ENCODE measurements around the gene FBXO30. TPM values are rescaled to one million over a fixed set of nuclear protein-coding genes. Genes with fewer than 3 reads are reported as not detected.

The FBXO30 gene
- total and polyA plus RNA-seq, 9 of the 15 experiments (the other 6 are each of a cell fraction or from before 2014, with no cell fraction given) = 3.6 to 12.8 (median 7.1) TPM

GRCh38 chr6:145749632-145750031 is 65.0 kb downstream of the FBXO30 start (continued):
- peak; percentile 36; the same call in 1 of the 2 replicates for TF ChIP-seq NR2C1 (IDR thresholded peaks at IDR 0.05)
- no peak for TF ChIP-seq NR2C1 (tag; IDR thresholded peaks at IDR 0.05)
- TF ChIP-seq GATAD2B (IDR thresholded peaks at IDR 0.05; ENCODE audit: borderline replicate concordance) = peak; percentile 27; the same call in 1 of the 2 replicates
- no peak for TF ChIP-seq EZH2 (IDR thresholded peaks at IDR 0.05; ENCODE audit: borderline replicate concordance, low read depth, low read length)
- no peak for TF ChIP-seq ZNF277 (CRISPR knock-in tag; IDR thresholded peaks at IDR 0.05; ENCODE audit: borderline replicate concordance)
- no peak for TF ChIP-seq MECOM (CRISPR knock-in tag; IDR thresholded peaks at IDR 0.05)
- TF ChIP-seq NUFIP1 (IDR thresholded peaks at IDR 0.05; ENCODE audit: partially characterized antibody) = no peak
- TF ChIP-seq CBX1 (IDR thresholded peaks at IDR 0.05; ENCODE audit: low read depth) = no peak
- TF ChIP-seq AFF1 (IDR thresholded peaks at IDR 0.05; ENCODE audit: low read depth in 1 of 2, partially characterized antibody in 2 of 2) = no peak
- TF ChIP-seq ZNF592 (IDR thresholded peaks at IDR 0.05) = 0 out of 2 replicates have a peak, but pooled peaks have one; percentile 54
- TF ChIP-seq RBM14 (IDR thresholded peaks at IDR 0.05; ENCODE audit: borderline replicate concordance, insufficient read depth, low read depth, low read length) = no peak
- no peak for TF ChIP-seq ZNF551 (CRISPR knock-in tag; IDR thresholded peaks at IDR 0.05)
- TF ChIP-seq ZNF133 (CRISPR knock-in tag; IDR thresholded peaks at IDR 0.05) = no peak
- no peak for TF ChIP-seq POLR2AphosphoS5 (IDR thresholded peaks at IDR 0.05; ENCODE audit: control insufficient read depth, insufficient read depth, low read depth, low read length)
- peak; percentile 18; the same call in 1 of the 2 replicates for TF ChIP-seq HDAC2 (IDR thresholded peaks at IDR 0.05)
- no peak for TF ChIP-seq YBX1 (IDR thresholded peaks at IDR 0.05)
- no peak for TF ChIP-seq ZNF780A (CRISPR knock-in tag; IDR thresholded peaks at IDR 0.05)
- no peak for TF ChIP-seq ZNF668 (CRISPR knock-in tag; IDR thresholded peaks at IDR 0.05)
- TF ChIP-seq ZNF79 (CRISPR knock-in tag; IDR thresholded peaks at IDR 0.05; ENCODE audit: low read depth) = no peak

Data from K562 (cell line).